ENCODE measurements around the gene TMTC2.
A peak's percentile ranks its signal among the peaks of the same experiment; 100 is the strongest.

TMTC2 gene

DNA sequence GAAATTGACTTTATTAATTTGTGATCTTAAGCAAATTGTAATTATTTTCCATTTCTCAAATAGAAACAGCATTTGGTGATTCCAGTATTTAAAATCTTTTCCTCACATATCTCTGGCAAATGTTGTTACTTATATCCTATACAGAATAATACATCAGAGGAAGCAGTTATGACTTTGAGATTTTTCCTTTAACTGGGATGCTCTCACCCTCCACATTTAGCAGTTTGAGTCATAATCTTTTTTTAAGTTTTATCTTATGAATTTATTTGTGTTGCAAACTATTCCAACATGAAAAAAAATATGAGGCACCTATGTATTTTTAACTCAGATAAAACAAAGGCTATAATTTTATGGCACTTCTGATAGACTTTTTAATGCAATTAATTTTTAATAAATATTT, 311.8 kb downstream of the TMTC2 start:
- DNase-seq (ENCODE audit: low read depth): no peak
- TF ChIP-seq, protein P1, sequence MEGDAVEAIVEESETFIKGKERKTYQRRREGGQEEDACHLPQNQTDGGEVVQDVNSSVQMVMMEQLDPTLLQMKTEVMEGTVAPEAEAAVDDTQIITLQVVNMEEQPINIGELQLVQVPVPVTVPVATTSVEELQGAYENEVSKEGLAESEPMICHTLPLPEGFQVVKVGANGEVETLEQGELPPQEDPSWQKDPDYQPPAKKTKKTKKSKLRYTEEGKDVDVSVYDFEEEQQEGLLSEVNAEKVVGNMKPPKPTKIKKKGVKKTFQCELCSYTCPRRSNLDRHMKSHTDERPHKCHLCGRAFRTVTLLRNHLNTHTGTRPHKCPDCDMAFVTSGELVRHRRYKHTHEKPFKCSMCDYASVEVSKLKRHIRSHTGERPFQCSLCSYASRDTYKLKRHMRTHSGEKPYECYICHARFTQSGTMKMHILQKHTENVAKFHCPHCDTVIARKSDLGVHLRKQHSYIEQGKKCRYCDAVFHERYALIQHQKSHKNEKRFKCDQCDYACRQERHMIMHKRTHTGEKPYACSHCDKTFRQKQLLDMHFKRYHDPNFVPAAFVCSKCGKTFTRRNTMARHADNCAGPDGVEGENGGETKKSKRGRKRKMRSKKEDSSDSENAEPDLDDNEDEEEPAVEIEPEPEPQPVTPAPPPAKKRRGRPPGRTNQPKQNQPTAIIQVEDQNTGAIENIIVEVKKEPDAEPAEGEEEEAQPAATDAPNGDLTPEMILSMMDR (IDR thresholded peaks at IDR 0.05; ENCODE audit: low read length, missing control alignments): no peak
- H3K4me3 ChIP-seq (replicated peaks; ENCODE audit: low read depth, low read length): no peak overlapping the region

DNA sequence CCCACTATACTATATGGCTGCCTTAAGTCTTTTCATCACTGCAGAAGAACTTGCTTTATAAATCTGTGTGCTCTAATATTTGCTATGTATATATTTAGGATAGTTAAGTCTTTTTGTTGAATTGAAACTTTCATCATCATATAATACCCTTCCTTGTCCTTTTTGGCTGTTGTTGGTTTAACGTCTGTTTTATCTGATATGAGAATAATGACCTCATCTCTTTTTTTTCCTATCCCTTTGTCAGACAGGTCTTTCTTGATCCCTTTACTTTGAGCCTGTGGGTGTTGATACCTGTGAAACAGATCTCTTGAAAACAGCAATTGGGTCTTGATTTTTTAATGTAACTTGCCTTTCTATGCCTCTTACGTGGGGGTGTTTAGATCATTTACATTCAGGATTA, 316.3 kb downstream of the TMTC2 start:
- no peak for DNase-seq (ENCODE audit: low read depth)
- TF ChIP-seq, protein P1 (IDR thresholded peaks at IDR 0.05; ENCODE audit: low read length, missing control alignments): no peak
- no peak overlapping the region for H3K4me3 ChIP-seq (replicated peaks; ENCODE audit: low read depth, low read length)

DNA sequence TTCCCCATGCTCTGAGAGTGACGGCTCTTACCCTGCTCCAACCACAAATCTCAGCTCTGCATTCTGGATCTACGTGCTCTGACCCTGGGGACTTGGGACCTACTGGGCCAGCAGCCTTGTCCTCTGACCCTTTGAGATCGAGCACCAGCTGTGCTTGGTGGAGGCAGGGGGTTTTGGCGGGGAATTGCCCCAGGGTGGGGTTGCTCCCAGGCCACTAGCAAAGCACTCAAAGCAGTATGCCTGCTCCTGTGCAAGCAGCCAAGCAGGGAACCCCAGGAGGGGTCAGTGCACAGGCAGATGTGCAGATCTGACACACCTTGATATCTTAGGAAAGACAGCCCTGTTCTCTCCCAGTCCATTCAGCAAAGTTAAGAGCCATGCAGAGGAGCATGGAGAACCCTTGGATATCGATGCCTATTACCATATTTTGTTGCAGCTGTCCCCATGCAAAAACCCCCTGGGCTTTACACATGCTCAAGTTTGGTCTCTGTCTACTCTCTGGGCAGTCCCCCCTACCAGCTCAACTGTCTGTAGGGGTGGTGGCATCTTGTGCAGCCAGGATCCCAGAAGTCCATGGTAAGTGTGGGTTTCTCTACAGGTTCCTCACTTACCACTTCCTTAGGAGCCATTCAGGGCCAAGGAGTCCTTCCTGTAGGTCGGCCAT, 319.0 kb downstream of the TMTC2 start:
- TF ChIP-seq, protein P1 (IDR thresholded peaks at IDR 0.05; ENCODE audit: low read length, missing control alignments): no peak
- DNase-seq (ENCODE audit: low read depth): no peak
- H3K4me3 ChIP-seq (replicated peaks; ENCODE audit: low read depth, low read length): no peak overlapping the region

DNA sequence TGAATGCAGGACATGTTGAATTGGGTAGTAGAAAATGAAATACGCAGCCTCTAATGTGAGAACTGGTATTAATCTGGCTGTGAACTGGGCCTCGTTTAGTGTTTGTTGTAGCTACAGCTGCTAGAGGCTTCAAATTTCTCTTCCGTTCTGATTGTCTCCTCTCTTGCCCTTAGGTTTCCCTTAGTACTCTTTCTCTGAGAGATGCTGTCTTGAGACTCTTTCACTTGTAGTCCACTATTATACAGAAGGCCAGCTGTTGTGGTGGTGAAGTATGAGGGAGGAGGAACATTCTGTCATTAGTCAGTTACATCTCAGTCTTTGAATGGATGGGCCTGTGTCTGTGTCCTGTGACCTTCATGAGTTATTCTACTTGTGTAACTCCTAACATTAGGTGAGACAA, 322.0 kb downstream of the TMTC2 start:
- H3K4me3 ChIP-seq (replicated peaks; ENCODE audit: low read depth, low read length): no peak overlapping the region
- TF ChIP-seq, protein P1 (IDR thresholded peaks at IDR 0.05; ENCODE audit: low read length, missing control alignments): no peak
- DNase-seq (ENCODE audit: low read depth): no peak

DNA sequence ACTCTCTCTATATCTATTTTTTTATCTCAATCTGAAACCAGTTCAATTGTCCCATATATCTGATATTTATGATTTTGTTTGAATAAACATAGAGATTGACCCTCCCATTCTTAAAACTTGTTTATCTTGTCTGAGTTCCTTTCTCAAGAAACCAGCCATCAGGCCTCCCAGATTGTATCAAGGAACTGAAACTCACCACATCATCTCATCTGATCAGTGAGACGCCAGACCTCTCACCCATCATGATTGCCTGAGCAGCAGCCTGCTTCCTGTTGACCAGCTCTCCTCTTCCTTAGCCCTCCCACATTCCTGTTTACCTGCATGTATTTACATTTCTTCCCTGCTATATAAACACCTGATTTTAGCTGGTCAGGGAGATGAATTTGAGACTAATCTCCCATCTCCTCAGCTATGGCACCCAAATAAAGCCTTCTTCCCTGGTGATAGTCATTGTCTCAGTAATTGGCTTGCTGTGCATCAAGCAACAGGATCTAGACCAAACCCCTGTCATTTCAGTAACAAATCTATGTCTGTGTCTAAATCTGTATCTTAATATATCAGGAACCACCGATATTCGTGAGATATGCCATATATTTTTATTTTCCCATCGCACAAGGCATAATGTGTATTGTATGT, 323.6 kb downstream of the TMTC2 start:
- no peak for DNase-seq (ENCODE audit: low read depth)
- TF ChIP-seq, protein P1 (IDR thresholded peaks at IDR 0.05; ENCODE audit: low read length, missing control alignments): no peak

DNA sequence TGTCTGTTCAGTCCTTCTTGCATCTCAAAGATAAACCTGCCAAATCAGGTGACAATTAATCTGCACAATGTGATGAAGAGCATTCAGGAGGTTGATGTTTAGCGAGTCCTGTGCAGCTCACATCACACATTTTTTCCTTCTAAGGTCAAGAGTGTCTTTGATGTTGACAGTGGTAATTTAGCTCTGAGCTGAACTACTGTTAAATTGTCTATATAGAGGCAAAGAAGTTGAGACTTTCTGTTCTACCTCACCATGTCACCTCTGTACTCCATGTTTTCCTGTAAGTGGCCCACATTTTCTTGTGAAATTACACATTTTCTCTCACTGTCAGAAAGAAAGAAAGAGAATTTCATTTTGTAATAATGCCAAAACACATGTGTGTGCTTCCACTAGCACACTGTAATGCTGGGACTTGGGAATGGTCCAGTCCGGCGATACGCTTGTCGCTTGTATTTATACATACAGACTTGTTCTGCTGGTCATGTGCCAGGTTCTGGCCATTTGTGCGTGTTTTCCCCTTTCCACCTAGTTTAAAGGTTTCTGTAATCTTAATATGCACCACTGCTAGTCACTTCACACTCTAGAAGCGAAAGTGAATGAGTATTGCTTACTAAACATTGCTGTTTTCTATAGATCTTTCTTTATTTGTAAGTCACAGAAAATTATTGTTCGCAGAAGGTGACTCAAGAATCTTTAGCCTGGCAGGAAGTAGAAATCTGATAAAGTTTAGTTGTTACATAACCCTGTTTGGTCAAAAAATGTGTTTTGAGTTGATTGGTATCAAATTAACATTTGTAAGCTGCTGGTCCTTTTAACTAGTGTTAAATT, 328.9 kb downstream of the TMTC2 start:
- TF ChIP-seq, protein P1 (IDR thresholded peaks at IDR 0.05; ENCODE audit: low read length, missing control alignments): no peak
- H3K4me3 ChIP-seq (replicated peaks; ENCODE audit: low read depth, low read length): peak overlapping the region; percentile 51
- peak; percentile 37 for DNase-seq (ENCODE audit: low read depth)

More for the DNA sequence above, 323.6 kb downstream of the TMTC2 start:
- no peak overlapping the region for H3K4me3 ChIP-seq (replicated peaks; ENCODE audit: low read depth, low read length)

All from fibroblast of pulmonary artery (primary cell).